ENCODE results near the gene ADCY5.

Gene ADCY5

DNA sequence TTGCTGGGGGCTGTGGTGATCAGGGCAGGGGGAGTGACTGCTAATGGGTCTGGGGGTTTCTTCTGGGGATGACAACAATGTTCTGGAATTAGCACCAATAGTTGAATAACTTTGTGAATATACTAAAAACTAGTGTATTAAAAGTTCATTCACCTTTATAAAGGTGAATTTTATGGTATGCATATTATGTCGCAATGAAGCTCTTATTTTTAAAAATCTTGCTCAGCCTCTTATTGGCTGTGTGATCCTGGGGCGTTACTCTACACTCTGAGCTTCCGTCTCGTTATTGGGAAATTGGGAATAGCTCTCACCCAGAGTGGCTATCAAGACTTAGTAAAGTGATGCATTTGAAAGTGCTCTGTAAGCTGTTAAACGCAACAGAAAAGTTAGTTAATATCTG, 141.8 kb downstream of the ADCY5 start:
- TF ChIP-seq CTCF (conservative IDR thresholded peaks at IDR 0.05) (no peak), ZFX (IDR thresholded peaks at IDR 0.05) (no peak)
- H3K27ac ChIP-seq: no peak overlapping the region

GRCh38 chr3:123305192-123305591, 143.7 kb downstream of the ADCY5 start:
- TF ChIP-seq ZFX (IDR thresholded peaks at IDR 0.05) (no peak), CTCF (conservative IDR thresholded peaks at IDR 0.05) (no peak)
- H3K27ac ChIP-seq: no peak overlapping the region

GRCh38 chr3:123303976-123304560, 144.8 kb downstream of the ADCY5 start:
- TF ChIP-seq ZFX (IDR thresholded peaks at IDR 0.05) (no peak), CTCF (conservative IDR thresholded peaks at IDR 0.05) (no peak)
- H3K27ac ChIP-seq: no peak overlapping the region

DNA sequence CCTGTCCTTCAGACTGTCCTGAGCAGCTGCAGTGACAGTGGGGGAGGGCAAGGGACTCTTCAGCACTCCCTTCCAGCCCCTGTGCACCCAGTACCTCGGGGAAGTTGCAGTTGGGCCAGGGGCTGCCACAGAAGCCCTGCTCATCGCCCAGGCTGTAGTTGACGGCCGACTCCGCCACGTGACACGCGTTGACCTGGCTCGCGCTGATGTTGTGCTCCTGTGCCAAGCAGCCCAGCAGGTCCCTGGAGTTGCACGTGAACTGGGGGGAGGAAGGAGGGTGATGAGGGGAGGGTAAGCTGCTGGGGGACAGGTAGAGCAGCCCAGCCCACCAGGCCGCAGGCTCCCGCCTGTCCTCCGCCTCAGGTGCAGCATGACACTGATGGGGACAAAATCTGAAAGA, 145.9 kb downstream of the ADCY5 start:
- H3K27ac ChIP-seq: no peak overlapping the region
- TF ChIP-seq CTCF (conservative IDR thresholded peaks at IDR 0.05) (no peak), ZFX (IDR thresholded peaks at IDR 0.05) (no peak)

- H3K27ac ChIP-seq: no peak overlapping the region
- TF ChIP-seq ZFX (IDR thresholded peaks at IDR 0.05) (no peak), CTCF (conservative IDR thresholded peaks at IDR 0.05) (no peak)
These were observed 147.3 kb downstream of the ADCY5 start for GRCh38 chr3:123301331-123302184.

- H3K27ac ChIP-seq: no peak overlapping the region
- TF ChIP-seq ZFX (IDR thresholded peaks at IDR 0.05) (no peak), CTCF (conservative IDR thresholded peaks at IDR 0.05) (no peak)
These were observed 148.3 kb downstream of the ADCY5 start for GRCh38 chr3:123300583-123300982.

GRCh38 chr3:123300056-123300455, 148.8 kb downstream of the ADCY5 start:
- TF ChIP-seq ZFX (IDR thresholded peaks at IDR 0.05) (no peak), CTCF (conservative IDR thresholded peaks at IDR 0.05) (no peak)
- H3K27ac ChIP-seq: no peak overlapping the region
